Neuron (in vitro differentiated cells): ENCODE measurements around the gene TMEM170A.
"Not testable (repeated sequence)": the region's sequence is repeated elsewhere in the genome, so short reads cannot be mapped to it uniquely, and the experiment has no call there.

Source experiments
- H2AFZ ChIP-seq: one replicate; pipeline ENCODE4 v1.6.1; 2013; ENCODE audit warnings: low read depth, mild to moderate bottlenecking, inconsistent platforms, low read length, moderate library complexity
- H3K27me3 ChIP-seq: one replicate; pipeline ENCODE4 v1.6.1; 2013; ENCODE audit warnings: low read length; ENCODE audit not compliant: insufficient read depth
- H3K36me3 ChIP-seq: one replicate; pipeline ENCODE4 v1.6.1; 2013; ENCODE audit warnings: low read length; ENCODE audit not compliant: insufficient read depth
- H3K4me1 ChIP-seq: one replicate; pipeline ENCODE4 v1.6.1; 2013; ENCODE audit warnings: low read length; ENCODE audit not compliant: insufficient read depth
- H3K4me3 ChIP-seq: 2 replicates; pipeline ENCODE4 v1.5.1; 2013; ENCODE audit warnings: mild to moderate bottlenecking, low read length, moderate library complexity
- H3K9me3 ChIP-seq: one replicate; pipeline ENCODE4 v1.6.1; 2013; ENCODE audit warnings: low read length

Gene TMEM170A

GRCh38 chr16:75476817-75477216 is 12.3 kb upstream of the TMEM170A start:
- Histone ChIP-seq H2AFZ (no peak overlapping the region), H3K9me3 (no peaks in the 10 kb centered on the region), H3K4me1 (no peaks in the 10 kb centered on the region), H3K4me3 (no peak overlapping the region), H3K27me3 (no peaks in the 10 kb centered on the region), H3K36me3 (no peaks in the 10 kb centered on the region)

GRCh38 chr16:75475420-75475847 is 10.9 kb upstream of the TMEM170A start:
- H3K27me3 ChIP-seq = no peaks in the 10 kb centered on the region
- no peak overlapping the region for H2AFZ ChIP-seq
- H3K4me1 ChIP-seq = no peaks in the 10 kb centered on the region
- no peaks in the 10 kb centered on the region for H3K9me3 ChIP-seq
- H3K4me3 ChIP-seq = no peak overlapping the region
- H3K36me3 ChIP-seq = no peaks in the 10 kb centered on the region

- no peak overlapping the region for H3K4me3 ChIP-seq
- no peaks in the 10 kb centered on the region for H3K36me3 ChIP-seq
- H3K4me1 ChIP-seq = no peaks in the 10 kb centered on the region
- H3K9me3 ChIP-seq = no peaks in the 10 kb centered on the region
- H3K27me3 ChIP-seq = no peaks in the 10 kb centered on the region
- no peak overlapping the region for H2AFZ ChIP-seq
Measured at GRCh38 chr16:75472908-75473877, 8.7 kb upstream of the TMEM170A start.

- no peaks in the 10 kb centered on the region for H3K36me3 ChIP-seq
- H3K27me3 ChIP-seq = no peaks in the 10 kb centered on the region
- H3K4me3 ChIP-seq = no peak overlapping the region
Measured at GRCh38 chr16:75471723-75472633, 7.5 kb upstream of the TMEM170A start.

GRCh38 chr16:75466760-75467159 is 2.3 kb upstream of the TMEM170A start:
- H2AFZ ChIP-seq = no peak overlapping the region
- peaks cover 9% of the 10 kb centered on the region for H3K4me1 ChIP-seq
- no peaks in the 10 kb centered on the region for H3K36me3 ChIP-seq
- no peaks in the 10 kb centered on the region for H3K27me3 ChIP-seq
- no peak overlapping the region for H3K4me3 ChIP-seq
- no peaks in the 10 kb centered on the region for H3K9me3 ChIP-seq

More at GRCh38 chr16:75471723-75472633, 7.5 kb upstream of the TMEM170A start:
- H3K4me1 ChIP-seq = no peaks in the 10 kb centered on the region
- H3K9me3 ChIP-seq = no peaks in the 10 kb centered on the region
- H2AFZ ChIP-seq = no peak overlapping the region

- H3K36me3 ChIP-seq, H3K4me1 ChIP-seq, H3K9me3 ChIP-seq, H3K27me3 ChIP-seq: not testable (repeated sequence)
- peak overlapping the region; percentile 88 for H3K4me3 ChIP-seq
- H2AFZ ChIP-seq = peak overlapping the region; percentile 81
Measured at GRCh38 chr16:75463389-75464121, 934 bp downstream of the TMEM170A start.

GRCh38 chr16:75462806-75463205 is 1.7 kb downstream of the TMEM170A start:
- Histone ChIP-seq H3K36me3 (peaks cover 7% of the 10 kb centered on the region), H3K9me3 (no peaks in the 10 kb centered on the region), H3K4me3 (peak overlapping the region; percentile 88), H3K4me1 (peaks cover 9% of the 10 kb centered on the region), H3K27me3 (no peaks in the 10 kb centered on the region), H2AFZ (no peak overlapping the region)

GRCh38 chr16:75461575-75461974 is 2.9 kb downstream of the TMEM170A start:
- no peak overlapping the region for H2AFZ ChIP-seq
- H3K4me1 ChIP-seq = peaks cover 9% of the 10 kb centered on the region
- H3K36me3 ChIP-seq = peaks cover 9% of the 10 kb centered on the region
- H3K9me3 ChIP-seq = no peaks in the 10 kb centered on the region
- no peaks in the 10 kb centered on the region for H3K27me3 ChIP-seq
- no peak overlapping the region for H3K4me3 ChIP-seq

- peaks cover 11% of the 10 kb centered on the region for H3K4me1 ChIP-seq
- no peaks in the 10 kb centered on the region for H3K27me3 ChIP-seq
- H3K9me3 ChIP-seq = no peaks in the 10 kb centered on the region
- H3K4me3 ChIP-seq = no peak overlapping the region
- H3K36me3 ChIP-seq = peaks cover 9% of the 10 kb centered on the region
- no peak overlapping the region for H2AFZ ChIP-seq
Measured at GRCh38 chr16:75460446-75460845, 4.0 kb downstream of the TMEM170A start.

- Histone ChIP-seq H3K27me3 (no peaks in the 10 kb centered on the region), H3K36me3 (peaks cover 9% of the 10 kb centered on the region), H2AFZ (no peak overlapping the region), H3K9me3 (no peaks in the 10 kb centered on the region), H3K4me3 (no peak overlapping the region), H3K4me1 (peaks cover 11% of the 10 kb centered on the region)
Measured at GRCh38 chr16:75459691-75460090, 4.8 kb downstream of the TMEM170A start.

GRCh38 chr16:75458439-75458838 is 6.0 kb downstream of the TMEM170A start:
- Histone ChIP-seq H3K4me1 (peaks cover 14% of the 10 kb centered on the region), H3K9me3 (no peaks in the 10 kb centered on the region), H2AFZ (no peak overlapping the region), H3K36me3 (peaks cover 9% of the 10 kb centered on the region), H3K4me3 (no peak overlapping the region), H3K27me3 (no peaks in the 10 kb centered on the region)

GRCh38 chr16:75458029-75458428 is 6.5 kb downstream of the TMEM170A start:
- H3K4me3 ChIP-seq = no peak overlapping the region
- H2AFZ ChIP-seq = no peak overlapping the region
- H3K36me3 ChIP-seq = peaks cover 9% of the 10 kb centered on the region
- H3K27me3 ChIP-seq = no peaks in the 10 kb centered on the region
- H3K4me1 ChIP-seq = peaks cover 13% of the 10 kb centered on the region
- no peaks in the 10 kb centered on the region for H3K9me3 ChIP-seq
